Activated naive CD8-positive, alpha-beta T cell (primary cell): ENCODE data around the gene DNAJA3.

ENCODE experiments used
- H3K27ac Mint-ChIP-seq: one replicate; pipeline ENCODE4 v1.8.0; 2021; ENCODE audit warnings: mixed read lengths
- H3K27me3 Mint-ChIP-seq: one replicate; pipeline ENCODE4 v1.8.0; 2021; ENCODE audit warnings: mixed read lengths
- H3K36me3 Mint-ChIP-seq: one replicate; pipeline ENCODE4 v1.8.0; 2021; ENCODE audit warnings: mixed read lengths
- H3K4me1 Mint-ChIP-seq: one replicate; pipeline ENCODE4 v1.8.0; 2021; ENCODE audit warnings: low read depth, mixed read lengths
- H3K4me3 Mint-ChIP-seq: one replicate; pipeline ENCODE4 v1.8.0; 2021; ENCODE audit warnings: mild to moderate bottlenecking, mixed read lengths
- H3K9me3 Mint-ChIP-seq: one replicate; pipeline ENCODE4 v1.8.0; 2021; ENCODE audit warnings: low read depth, mixed read lengths

Gene DNAJA3

DNA sequence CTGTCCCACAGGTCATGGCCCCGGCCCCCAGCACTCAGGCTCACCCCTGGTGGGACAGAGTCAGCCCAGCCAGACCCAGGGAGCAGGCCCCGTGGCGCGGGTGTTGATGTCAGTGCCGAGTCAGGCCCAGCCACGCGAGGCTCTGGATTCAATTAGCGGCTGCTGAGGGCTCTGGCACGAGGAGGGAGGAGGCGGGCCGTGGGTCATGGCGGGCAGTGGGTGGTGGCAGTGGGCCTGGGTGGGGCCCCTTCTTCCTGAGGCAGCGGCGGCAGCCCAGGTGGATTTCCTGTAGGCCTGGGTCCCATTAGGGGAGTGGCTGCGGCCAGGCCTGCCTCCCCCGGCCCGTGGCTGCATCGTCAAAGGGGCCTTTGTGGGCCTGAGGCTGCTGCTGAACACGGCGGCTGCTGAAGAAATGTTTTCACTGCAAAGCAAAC is 41.1 kb upstream of the DNAJA3 start:
- Mint-ChIP-seq H3K4me3 (no peak overlapping the region), H3K27me3 (no peaks in the 10 kb centered on the region), H3K4me1 (no peaks in the 10 kb centered on the region), H3K36me3 (no peaks in the 10 kb centered on the region), H3K27ac (no peak overlapping the region), H3K9me3 (no peaks in the 10 kb centered on the region)

DNA sequence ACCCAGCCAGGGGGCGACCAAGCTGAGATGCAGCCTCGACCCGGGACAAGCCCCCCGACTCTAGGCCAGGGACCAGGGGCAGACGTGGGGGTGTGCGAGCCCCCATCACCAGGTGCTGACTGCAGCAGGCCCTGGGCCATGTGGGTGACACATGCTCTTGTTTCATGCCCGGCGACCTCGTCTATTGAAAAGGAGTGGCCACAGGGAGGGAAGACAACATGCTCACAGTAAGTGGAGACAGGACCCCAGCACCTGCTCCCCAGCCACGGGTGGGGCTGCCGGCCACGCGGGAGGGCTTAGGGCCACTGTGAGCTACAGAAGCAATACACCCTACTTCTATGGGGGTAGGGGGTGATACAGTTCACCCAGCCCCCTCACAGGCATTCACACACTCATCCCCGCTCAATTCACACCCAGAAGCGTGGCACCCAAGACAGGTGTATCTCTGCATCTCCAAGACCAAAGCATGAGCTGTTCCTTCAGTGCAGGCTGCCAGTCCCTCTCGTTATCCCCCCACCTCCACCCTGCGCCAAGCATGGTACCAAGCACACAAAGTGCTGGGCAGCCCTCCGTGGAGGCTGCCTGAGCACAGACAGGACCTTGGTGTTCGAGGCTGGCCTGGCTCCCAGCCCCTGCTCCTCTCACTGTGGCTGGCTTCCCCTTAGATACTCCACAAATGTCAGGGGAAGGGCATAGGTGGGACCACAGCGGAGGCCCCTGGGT is 40.4 kb upstream of the DNAJA3 start:
- Mint-ChIP-seq H3K27me3 (no peaks in the 10 kb centered on the region), H3K4me1 (no peaks in the 10 kb centered on the region), H3K27ac (no peak overlapping the region), H3K4me3 (no peak overlapping the region), H3K36me3 (no peaks in the 10 kb centered on the region), H3K9me3 (no peaks in the 10 kb centered on the region)

DNA sequence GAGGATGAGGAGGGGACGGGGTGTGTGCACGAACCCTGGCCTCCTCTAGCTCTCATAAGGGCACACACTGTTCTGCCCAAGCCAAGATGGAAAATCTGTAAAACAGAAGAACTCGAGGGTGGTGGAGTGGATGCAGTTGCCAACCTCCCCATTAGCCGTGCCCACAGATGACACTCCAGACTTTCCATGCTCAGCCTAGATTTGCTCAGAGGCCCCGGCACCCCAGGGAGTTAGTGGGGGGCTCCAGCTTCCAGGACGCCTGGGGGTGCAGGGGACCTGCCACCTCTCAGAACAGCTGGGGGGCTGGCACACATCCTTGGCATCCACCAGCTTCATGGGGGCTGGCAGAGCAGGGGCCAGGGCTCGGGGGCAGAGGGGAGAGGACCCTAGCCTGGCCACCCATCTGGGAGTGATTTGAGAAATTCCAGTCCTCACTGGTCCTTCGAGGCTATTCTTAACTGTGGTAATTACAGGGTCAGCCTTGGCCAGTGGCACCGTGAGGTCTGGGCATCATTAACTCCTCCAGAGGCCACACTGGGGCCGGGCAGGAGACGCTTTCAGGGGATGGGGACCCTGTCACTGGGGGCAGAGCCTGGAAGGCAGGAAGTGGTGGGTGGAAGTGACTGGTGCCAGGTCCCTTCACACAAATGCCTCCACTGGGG is 39.7 kb upstream of the DNAJA3 start:
- no peak overlapping the region for H3K27ac Mint-ChIP-seq
- H3K36me3 Mint-ChIP-seq, result no peaks in the 10 kb centered on the region
- H3K27me3 Mint-ChIP-seq, result no peaks in the 10 kb centered on the region
- no peaks in the 10 kb centered on the region for H3K9me3 Mint-ChIP-seq
- H3K4me3 Mint-ChIP-seq, result no peak overlapping the region
- no peaks in the 10 kb centered on the region for H3K4me1 Mint-ChIP-seq

DNA sequence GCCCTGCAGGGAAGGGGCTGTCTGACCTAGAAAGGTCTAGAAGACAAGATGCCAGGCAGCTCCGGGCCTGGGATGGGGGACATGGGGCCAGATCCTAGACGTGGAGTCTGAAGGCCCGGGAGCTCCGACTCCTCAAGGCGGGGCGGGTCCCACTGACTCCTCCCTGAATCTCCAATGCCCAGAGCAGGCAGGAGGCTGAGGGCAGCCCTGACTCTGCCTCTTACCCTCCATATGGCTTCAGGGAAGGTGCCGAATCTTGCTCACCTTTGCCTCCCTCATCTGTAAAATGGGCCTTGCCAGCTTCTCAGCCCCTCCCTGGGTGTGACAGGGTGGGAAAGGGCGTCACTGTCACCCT is 39.2 kb upstream of the DNAJA3 start:
- H3K27ac Mint-ChIP-seq, result no peak overlapping the region
- no peaks in the 10 kb centered on the region for H3K27me3 Mint-ChIP-seq
- no peaks in the 10 kb centered on the region for H3K4me1 Mint-ChIP-seq
- H3K36me3 Mint-ChIP-seq, result no peaks in the 10 kb centered on the region
- H3K9me3 Mint-ChIP-seq, result no peaks in the 10 kb centered on the region
- no peak overlapping the region for H3K4me3 Mint-ChIP-seq

DNA sequence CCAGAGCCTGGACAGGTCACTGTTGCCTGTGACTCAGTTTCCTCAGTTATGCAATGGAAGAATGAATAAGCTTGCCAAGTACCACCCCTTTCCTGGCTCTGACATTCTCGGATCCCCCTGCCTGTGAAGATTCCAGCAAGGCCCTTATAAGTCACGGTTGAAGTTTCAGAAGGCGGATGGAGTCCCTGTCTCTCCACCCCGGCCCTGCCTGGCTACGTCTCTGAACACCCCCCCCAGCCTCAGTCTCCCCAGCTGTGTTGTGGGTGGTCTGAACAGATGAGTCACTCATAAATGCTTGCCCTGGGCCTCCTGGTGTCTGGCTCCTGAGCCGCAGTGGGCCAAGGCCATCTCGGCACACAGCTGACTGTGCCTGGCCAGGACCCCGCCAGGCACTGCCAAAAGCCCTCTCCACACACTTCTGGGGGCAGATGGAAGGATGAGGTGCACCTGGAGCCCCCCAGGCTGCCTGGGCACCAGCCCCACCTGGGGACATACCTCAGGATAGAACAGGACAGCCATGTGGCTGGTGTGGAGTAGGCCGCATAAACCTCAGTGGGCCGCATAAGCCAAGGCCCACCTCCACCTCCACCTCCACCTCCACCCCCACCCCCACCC is 38.6 kb upstream of the DNAJA3 start:
- H3K9me3 Mint-ChIP-seq, result no peaks in the 10 kb centered on the region
- H3K27ac Mint-ChIP-seq, result no peak overlapping the region
- no peak overlapping the region for H3K4me3 Mint-ChIP-seq
- no peaks in the 10 kb centered on the region for H3K4me1 Mint-ChIP-seq
- no peaks in the 10 kb centered on the region for H3K27me3 Mint-ChIP-seq
- no peaks in the 10 kb centered on the region for H3K36me3 Mint-ChIP-seq

DNA sequence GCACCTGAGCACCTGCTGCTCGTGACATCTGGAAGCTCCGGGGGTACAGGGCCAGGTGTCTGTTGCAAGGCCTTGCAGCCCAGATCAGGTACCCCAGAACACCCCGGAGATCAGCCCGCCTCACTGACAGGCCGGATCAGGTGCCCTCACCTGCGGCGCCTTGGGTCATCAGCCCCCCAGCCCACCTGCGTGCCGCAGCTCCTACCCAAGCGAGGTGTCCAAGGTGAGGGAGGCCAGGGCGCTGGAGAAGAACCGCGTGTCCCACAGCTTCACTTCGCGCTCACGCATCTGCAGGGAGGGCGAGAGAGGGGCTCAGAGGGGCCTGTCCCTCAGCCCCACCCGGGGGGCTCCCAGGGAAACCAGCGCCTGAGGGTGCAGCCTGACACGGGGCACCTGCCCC is 37.9 kb upstream of the DNAJA3 start:
- H3K27ac Mint-ChIP-seq, result no peak overlapping the region

DNA sequence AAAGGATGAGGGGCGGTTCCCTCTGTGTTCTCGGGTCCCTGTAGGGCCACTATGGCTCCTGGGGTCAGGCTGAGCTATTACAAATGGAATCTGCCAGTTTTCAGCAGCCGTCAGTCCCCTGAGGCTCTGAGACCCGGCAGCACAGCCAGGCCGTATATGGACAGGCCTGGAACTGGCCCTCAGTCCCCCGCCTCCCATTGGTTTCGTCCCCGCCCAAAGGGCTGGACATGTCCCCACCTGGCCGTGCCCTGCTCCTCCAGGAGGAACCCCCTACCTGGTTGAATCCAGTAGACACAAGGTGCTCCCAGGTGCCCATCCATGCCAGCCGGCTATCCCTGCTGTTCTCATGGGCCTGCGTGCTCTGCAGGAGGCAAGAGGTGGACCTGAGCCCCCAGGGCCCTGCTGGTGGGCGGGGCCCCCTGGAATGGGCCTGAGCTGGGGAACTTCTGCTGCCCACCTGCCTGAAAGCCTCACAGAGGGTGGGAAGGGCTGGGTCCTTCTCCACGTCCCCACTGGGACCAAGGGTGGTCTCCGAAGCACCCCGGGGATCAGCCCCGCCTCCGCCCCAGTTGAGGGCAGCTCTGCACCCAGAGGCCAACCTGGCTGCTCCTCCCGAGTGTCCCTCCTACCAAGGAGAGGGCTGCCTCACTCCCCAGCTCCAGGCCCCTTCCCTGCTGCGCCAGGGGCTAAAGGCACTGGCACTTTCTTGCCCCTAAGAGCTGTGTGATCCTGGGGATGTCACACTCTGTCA is 37.2 kb upstream of the DNAJA3 start:
- Mint-ChIP-seq H3K4me1 (no peaks in the 10 kb centered on the region), H3K4me3 (no peak overlapping the region), H3K9me3 (no peaks in the 10 kb centered on the region), H3K36me3 (no peaks in the 10 kb centered on the region), H3K27ac (no peak overlapping the region), H3K27me3 (no peaks in the 10 kb centered on the region)

More for the DNA sequence above, 37.9 kb upstream of the DNAJA3 start:
- no peak overlapping the region for H3K4me3 Mint-ChIP-seq
- no peaks in the 10 kb centered on the region for H3K4me1 Mint-ChIP-seq
- no peaks in the 10 kb centered on the region for H3K9me3 Mint-ChIP-seq
- H3K36me3 Mint-ChIP-seq, result no peaks in the 10 kb centered on the region
- H3K27me3 Mint-ChIP-seq, result no peaks in the 10 kb centered on the region

DNA sequence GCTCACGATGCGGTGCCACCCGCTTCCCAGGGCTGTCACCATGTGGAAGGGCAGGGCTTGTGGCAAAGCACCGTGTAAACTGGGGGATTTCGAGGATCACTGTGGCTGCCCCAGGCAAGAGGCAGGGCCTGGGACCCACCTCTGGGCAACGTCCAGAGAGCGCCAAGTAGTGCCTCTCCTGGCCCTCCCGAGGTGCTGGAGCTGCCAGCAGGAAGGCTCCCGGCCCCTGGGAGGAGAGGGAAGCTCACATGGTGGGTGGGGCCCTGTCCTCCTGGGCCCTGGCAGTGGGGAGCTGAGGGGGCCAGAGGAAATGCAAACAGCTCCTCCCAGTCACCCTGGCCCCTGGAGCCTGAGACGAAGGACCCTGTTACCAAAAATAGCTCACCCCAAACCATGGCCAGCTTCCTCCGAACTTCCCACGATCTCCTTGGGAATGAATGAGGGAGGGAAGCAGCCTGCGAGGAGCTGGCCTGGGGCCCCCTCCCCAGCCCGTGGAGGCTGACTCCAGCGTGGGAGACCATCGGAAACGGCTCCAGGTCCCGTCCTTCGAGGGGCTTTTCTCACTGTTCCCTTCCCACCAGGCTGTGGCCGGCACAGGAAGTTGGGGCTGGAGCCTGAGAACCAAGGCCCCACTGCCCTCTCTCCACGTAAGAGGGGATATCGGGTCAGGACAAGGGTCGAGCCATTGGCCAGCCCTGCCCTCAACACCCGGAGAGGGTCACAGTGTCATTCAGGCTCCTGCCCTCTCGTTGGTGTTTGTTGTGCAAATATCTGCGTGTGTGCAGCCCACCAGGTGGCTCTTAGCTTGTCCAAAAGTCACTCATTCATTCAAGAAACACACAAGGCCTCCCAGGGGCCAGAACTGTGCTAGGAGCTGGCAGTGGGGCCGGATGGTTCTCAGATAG is 36.4 kb upstream of the DNAJA3 start:
- no peak overlapping the region for H3K4me3 Mint-ChIP-seq
- no peak overlapping the region for H3K27ac Mint-ChIP-seq
- no peaks in the 10 kb centered on the region for H3K9me3 Mint-ChIP-seq
- no peaks in the 10 kb centered on the region for H3K4me1 Mint-ChIP-seq
- H3K36me3 Mint-ChIP-seq, result no peaks in the 10 kb centered on the region
- H3K27me3 Mint-ChIP-seq, result no peaks in the 10 kb centered on the region

DNA sequence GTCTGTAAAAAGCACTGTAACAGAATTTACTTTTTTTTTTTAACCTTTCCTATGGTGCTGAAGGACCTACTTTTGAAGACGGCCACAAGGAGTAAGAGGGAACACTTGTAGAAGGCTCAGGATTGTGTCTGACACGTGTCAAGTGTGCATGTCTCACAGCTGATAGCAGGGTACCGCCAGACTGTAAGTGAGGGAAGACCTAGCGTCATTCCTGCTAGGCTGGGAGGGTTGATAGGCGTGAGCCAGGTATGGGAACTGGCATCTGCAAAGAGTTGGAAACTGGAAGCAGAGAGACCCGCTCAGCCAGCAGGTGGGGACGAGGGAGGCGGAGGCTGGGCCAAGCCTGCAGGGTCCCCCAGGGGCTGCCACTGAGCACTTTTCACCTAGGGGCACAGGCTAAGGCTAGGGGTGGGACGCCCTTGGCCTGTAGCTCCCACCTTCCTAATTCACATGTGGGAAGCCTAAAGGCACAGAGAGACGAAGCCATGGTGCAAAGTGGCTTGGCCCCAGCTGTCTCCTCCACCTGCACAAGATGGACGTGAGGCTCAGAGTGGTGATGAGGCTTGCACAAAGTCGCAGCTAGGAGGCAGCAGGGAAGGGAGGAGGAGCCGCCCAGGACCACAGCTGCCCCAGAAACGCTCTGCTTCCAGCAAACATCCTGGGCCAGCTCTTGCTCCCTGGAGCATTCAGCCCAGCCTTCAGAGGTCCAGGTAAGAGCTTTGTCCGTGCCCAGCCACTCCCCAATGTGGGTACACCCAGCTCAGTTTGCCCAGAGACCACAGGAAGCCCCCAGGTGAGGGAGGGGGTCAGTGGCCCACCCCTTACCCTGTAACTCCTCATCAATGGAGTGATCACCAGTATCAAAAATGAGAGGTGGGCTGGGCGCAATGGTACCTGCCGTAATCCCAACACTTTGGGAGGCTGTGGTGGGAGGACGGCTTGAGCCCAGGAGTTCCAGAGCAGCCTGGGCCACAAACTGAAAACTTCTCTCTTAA is 35.1 kb upstream of the DNAJA3 start:
- H3K9me3 Mint-ChIP-seq, result no peaks in the 10 kb centered on the region
- H3K4me3 Mint-ChIP-seq, result no peak overlapping the region
- no peaks in the 10 kb centered on the region for H3K27me3 Mint-ChIP-seq
- no peaks in the 10 kb centered on the region for H3K4me1 Mint-ChIP-seq
- H3K27ac Mint-ChIP-seq, result peak overlapping the region; percentile 35
- no peaks in the 10 kb centered on the region for H3K36me3 Mint-ChIP-seq

DNA sequence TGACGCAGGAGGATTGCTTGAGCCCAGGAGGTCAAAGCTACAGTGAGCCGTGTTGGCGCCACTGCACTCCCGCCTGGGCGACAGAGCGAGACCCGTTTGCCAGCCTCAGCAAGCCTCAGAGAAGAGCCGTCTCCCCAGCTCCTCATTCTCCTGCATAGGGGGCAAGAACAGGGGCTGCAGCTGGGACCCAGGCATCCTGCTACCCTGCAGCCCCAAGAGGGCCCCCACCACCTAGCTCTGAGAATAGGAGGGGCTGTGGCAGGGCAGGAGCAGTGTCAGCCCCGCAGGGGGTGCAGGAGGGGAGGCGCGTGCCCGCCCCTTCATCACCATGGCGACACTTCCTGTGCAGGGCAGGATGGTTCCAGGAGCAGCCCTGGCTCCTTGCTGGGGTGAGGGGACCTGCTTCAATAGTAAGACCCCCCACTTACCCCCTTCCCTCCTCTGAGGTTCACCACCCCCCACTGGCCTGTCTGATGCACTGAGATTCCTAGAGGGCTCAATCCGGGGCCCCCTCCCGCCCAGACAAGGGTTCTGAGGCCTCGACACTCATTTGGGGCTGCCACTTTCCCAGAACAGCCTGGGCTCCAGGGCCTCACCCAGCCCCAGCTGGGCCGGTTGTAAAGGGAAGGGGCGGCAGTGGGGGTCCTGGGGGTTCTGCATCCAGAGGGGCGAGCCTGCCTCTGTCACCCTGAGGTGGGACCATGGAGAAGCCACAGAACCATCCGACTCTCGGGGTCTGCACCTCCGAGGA is 33.9 kb upstream of the DNAJA3 start:
- no peak overlapping the region for H3K4me3 Mint-ChIP-seq
- no peak overlapping the region for H3K27ac Mint-ChIP-seq
- no peaks in the 10 kb centered on the region for H3K4me1 Mint-ChIP-seq
- H3K36me3 Mint-ChIP-seq, result no peaks in the 10 kb centered on the region
- H3K27me3 Mint-ChIP-seq, result no peaks in the 10 kb centered on the region
- no peaks in the 10 kb centered on the region for H3K9me3 Mint-ChIP-seq

DNA sequence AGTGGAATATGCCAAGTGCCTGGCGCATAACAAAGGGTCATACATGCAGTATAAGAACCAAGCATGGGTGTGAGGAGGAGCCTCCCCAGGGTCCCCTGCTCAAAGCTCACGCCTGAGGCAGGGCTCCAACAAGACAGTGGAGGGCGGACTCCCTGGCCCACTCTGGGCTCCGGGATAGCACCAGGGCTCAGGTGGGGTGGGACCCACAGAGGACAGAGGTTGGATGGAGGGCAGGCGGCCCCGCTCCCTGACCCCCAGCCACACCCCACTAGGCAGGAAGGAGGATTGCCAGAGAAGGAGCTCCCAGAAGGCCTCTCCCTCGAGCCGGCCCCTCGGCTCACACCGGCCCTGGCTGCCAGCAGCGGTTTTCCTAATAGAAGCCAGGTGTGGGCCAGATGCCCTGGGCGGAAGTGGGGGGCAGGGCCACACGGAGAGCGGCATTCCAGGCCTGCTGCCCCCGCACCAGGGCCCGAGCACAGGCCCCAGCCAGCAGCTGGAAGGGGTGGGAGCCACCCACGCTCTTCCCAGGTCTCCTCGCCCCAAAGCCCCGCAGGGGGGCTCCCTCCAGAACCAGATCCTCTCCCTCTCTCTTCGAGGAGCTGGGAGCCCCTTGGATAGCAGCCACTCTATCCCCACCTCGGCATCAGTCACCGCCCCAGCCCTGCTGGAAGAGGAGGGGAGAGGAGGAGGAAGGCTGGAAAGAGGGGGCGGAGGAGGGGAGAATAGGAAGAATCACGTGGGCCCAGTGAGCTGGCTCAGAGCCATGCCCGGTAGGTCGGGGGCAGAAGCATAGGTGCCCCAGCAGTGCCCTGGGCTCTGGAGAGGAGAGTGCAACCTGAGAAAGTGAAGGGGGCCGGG is 33.1 kb upstream of the DNAJA3 start:
- Mint-ChIP-seq H3K27me3 (no peaks in the 10 kb centered on the region), H3K27ac (no peak overlapping the region), H3K36me3 (no peaks in the 10 kb centered on the region), H3K4me3 (no peak overlapping the region), H3K4me1 (no peaks in the 10 kb centered on the region), H3K9me3 (no peaks in the 10 kb centered on the region)

DNA sequence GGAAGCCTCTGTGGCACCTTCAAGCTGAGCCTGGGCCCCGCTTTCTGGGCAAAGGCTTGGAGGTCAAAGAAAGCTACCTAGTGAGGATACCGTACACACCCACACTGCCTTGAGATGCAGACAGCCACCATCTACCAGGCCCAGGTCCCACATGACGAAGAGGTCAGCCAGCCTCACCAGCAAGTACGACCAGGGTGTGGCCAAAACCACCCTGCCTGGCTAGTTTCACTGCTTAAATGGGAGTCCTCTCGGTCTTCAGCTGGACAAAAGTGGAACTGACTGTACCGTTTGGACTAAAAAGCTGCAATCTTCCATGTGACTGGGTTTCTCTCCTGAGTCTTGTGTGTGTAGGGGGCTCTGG is 32.4 kb upstream of the DNAJA3 start:
- H3K9me3 Mint-ChIP-seq, result no peaks in the 10 kb centered on the region
- H3K27me3 Mint-ChIP-seq, result no peaks in the 10 kb centered on the region
- no peak overlapping the region for H3K27ac Mint-ChIP-seq
- H3K36me3 Mint-ChIP-seq, result no peaks in the 10 kb centered on the region
- H3K4me3 Mint-ChIP-seq, result no peak overlapping the region
- H3K4me1 Mint-ChIP-seq, result no peaks in the 10 kb centered on the region
